ENCODE results near the gene ZNF578. TPM values are rescaled to one million over a fixed set of nuclear protein-coding genes. Genes with fewer than 3 reads are reported as not detected.
"Not testable (repeated sequence)": the region's sequence is repeated elsewhere in the genome, so short reads cannot be mapped to it uniquely, and the experiment has no call there.

The ZNF578 gene
- total and polyA plus RNA-seq, 2 of the 8 experiments (the other 6 are each of a cell fraction or from before 2014, with no cell fraction given): 1.6 to 4.2 TPM

- H2BK5ac ChIP-seq (ENCODE audit: low read depth, low read length); H4K5ac ChIP-seq (ENCODE audit: insufficient read length, low read depth, low read length); H3K36me3 ChIP-seq (ENCODE audit: control insufficient read depth in 2 of 4, insufficient read depth in 4 of 4, low read length in 3 of 4); H3K27me3 ChIP-seq (replicated peaks in 1 of 4; ENCODE audit: control insufficient read depth in 3 of 4, extremely low read depth in 1 of 4, insufficient read depth in 3 of 4, low read length in 3 of 4); H3K56ac ChIP-seq (replicated peaks; ENCODE audit: insufficient read length, low read depth, low read length); H3K4me3 ChIP-seq (ENCODE audit: extremely low read depth in 1 of 4, insufficient read depth in 2 of 4, low read depth in 3 of 4, low read length in 4 of 4); H2AK5ac ChIP-seq (ENCODE audit: low read depth, low read length); H3K4ac ChIP-seq (replicated peaks; ENCODE audit: insufficient read length, low read depth, low read length); H3K23ac ChIP-seq (ENCODE audit: insufficient read length); H3K18ac ChIP-seq (ENCODE audit: extremely low read depth, low read length); H3K23me2 ChIP-seq (ENCODE audit: low read depth, low read length); H2BK12ac ChIP-seq (ENCODE audit: low read depth, low read length); FAIRE-seq; H2AFZ ChIP-seq (ENCODE audit: low read length); H3K14ac ChIP-seq (ENCODE audit: insufficient read length); H2BK120ac ChIP-seq (replicated peaks; ENCODE audit: low read depth, low read length); H2BK15ac ChIP-seq (ENCODE audit: low read length); H3K79me2 ChIP-seq (ENCODE audit: control insufficient read depth in 1 of 2, insufficient read depth in 2 of 2, low read length in 2 of 2); H3K27ac ChIP-seq (ENCODE audit: low read depth, low read length); POLR2A ChIA-PET (ENCODE audit: partially characterized antibody); CTCF ChIA-PET (ENCODE audit: partially characterized antibody); H3K9ac ChIP-seq (replicated peaks in 1 of 4; ENCODE audit: extremely low read depth in 1 of 4, low read depth in 3 of 4, low read length in 3 of 4); H3K4me2 ChIP-seq (ENCODE audit: insufficient read depth in 1 of 2, low read depth in 2 of 2, low read length in 2 of 2); H3K79me1 ChIP-seq (ENCODE audit: low read depth, low read length); H4K8ac ChIP-seq (ENCODE audit: extremely low read depth, insufficient read depth, low read length); H4K20me1 ChIP-seq (replicated peaks in 1 of 2; ENCODE audit: control insufficient read depth in 1 of 2, insufficient read depth in 2 of 2, low read length in 2 of 2); H2BK20ac ChIP-seq (ENCODE audit: low read length); DNase-seq (ENCODE audit: low read depth in 1 of 2, low spot score in 2 of 2); H3K9me3 ChIP-seq (ENCODE audit: insufficient read depth in 2 of 2, low read depth in 1 of 2, low read length in 1 of 2); H4K91ac ChIP-seq (replicated peaks; ENCODE audit: insufficient read length, low read length): not testable (repeated sequence)
- H3K4me1 ChIP-seq (replicated peaks in 1 of 4; ENCODE audit: control insufficient read depth in 3 of 4, insufficient read depth in 4 of 4, low read length in 3 of 4): peaks cover 0 to 12% (median 4%) of the 10 kb centered on the region in 4 experiments; a peak in 3 of 7 replicates
- 85% methylated on average over 8 of the region's 8 CpGs; no CpG with 5 or more reads in 1 of the 2 experiments for WGBS, 2 experiments (ENCODE audit: extremely low coverage in 1 of 2, insufficient coverage in 1 of 2, insufficient read length in 1 of 2, insufficient replicate concordance in 2 of 2, low coverage in 1 of 2, low lambda C conversion rate in 2 of 2, missing lambda C conversion rate in 1 of 2)
These were observed 108.3 kb downstream of the ZNF578 start for GRCh38 chr19:52561611-52562010.

Other genes starting within 250 kb of the ZNF578 start
- 31.9 and 34.6 TPM in 2 replicates for gene ZNF766, start 184.0 kb upstream of the ZNF578 start, total RNA-seq (2021; fragmentation: NEBNext Ultra II Directional; extraction: Animal tissue kit (Norgen Biotek cat#: 25700))
- 4.5 and 8.3 TPM in 2 replicates for gene ZNF766, start 184.0 kb upstream of the ZNF578 start, polyA plus RNA-seq (2011; rRNA removed)
- gene ZNF480, start 156.4 kb upstream of the ZNF578 start, total RNA-seq (2021; fragmentation: NEBNext Ultra II Directional; extraction: Animal tissue kit (Norgen Biotek cat#: 25700)): 27.5 and 32.9 TPM in 2 replicates
- gene ZNF480, start 156.4 kb upstream of the ZNF578 start, polyA plus RNA-seq (2011; rRNA removed): 1.2 and 3.4 TPM in 2 replicates
- 4.9 and 5.4 TPM in 2 replicates for gene ZNF610, start 117.3 kb upstream of the ZNF578 start, total RNA-seq (2021; fragmentation: NEBNext Ultra II Directional; extraction: Animal tissue kit (Norgen Biotek cat#: 25700))
- 2.4 and 3.4 TPM in 2 replicates for gene ZNF610, start 117.3 kb upstream of the ZNF578 start, polyA plus RNA-seq (2011; rRNA removed)
- 8.4 and 11.4 TPM in 2 replicates for gene ZNF880, start 83.6 kb upstream of the ZNF578 start, total RNA-seq (2021; fragmentation: NEBNext Ultra II Directional; extraction: Animal tissue kit (Norgen Biotek cat#: 25700))
- gene ZNF880, start 83.6 kb upstream of the ZNF578 start, polyA plus RNA-seq (2011; rRNA removed): 22.7 and 25.9 TPM in 2 replicates
- gene ZNF528, start 55.7 kb upstream of the ZNF578 start, total RNA-seq (2021; fragmentation: NEBNext Ultra II Directional; extraction: Animal tissue kit (Norgen Biotek cat#: 25700)): 0.10 and 0.58 TPM in 2 replicates
- 4.0 and 4.2 TPM in 2 replicates for gene ZNF528, start 55.7 kb upstream of the ZNF578 start, polyA plus RNA-seq (2011; rRNA removed)
- gene ZNF534, start 24.4 kb upstream of the ZNF578 start, total RNA-seq (2021; fragmentation: NEBNext Ultra II Directional; extraction: Animal tissue kit (Norgen Biotek cat#: 25700)): not detected in 2 replicates
- not detected in 2 replicates for gene ZNF534, start 24.4 kb upstream of the ZNF578 start, polyA plus RNA-seq (2011; rRNA removed)
- 23.1 and 25.9 TPM in 2 replicates for gene ZNF808, start 74.1 kb downstream of the ZNF578 start, total RNA-seq (2021; fragmentation: NEBNext Ultra II Directional; extraction: Animal tissue kit (Norgen Biotek cat#: 25700))
- gene ZNF808, start 74.1 kb downstream of the ZNF578 start, polyA plus RNA-seq (2011; rRNA removed): 2.6 and 3.9 TPM in 2 replicates
- 16.5 and 18.7 TPM in 2 replicates for gene ZNF701, start 116.7 kb downstream of the ZNF578 start, total RNA-seq (2021; fragmentation: NEBNext Ultra II Directional; extraction: Animal tissue kit (Norgen Biotek cat#: 25700))
- 4.9 and 5.2 TPM in 2 replicates for gene ZNF701, start 116.7 kb downstream of the ZNF578 start, polyA plus RNA-seq (2011; rRNA removed)
- 19.4 and 19.7 TPM in 2 replicates for gene ZNF83, start 184.8 kb downstream of the ZNF578 start, total RNA-seq (2021; fragmentation: NEBNext Ultra II Directional; extraction: Animal tissue kit (Norgen Biotek cat#: 25700))
- 9.8 and 13.2 TPM in 2 replicates for gene ZNF83, start 184.8 kb downstream of the ZNF578 start, polyA plus RNA-seq (2011; rRNA removed)

Data from H1 (cell line).